Activated naive CD4-positive, alpha-beta T cell treated with anti-CD3 and anti-CD28 coated beads, Interleukin-2, amount 50 U/mL, for 24 hours (primary cell): ENCODE results near the gene HEMGN.
"Not testable (repeated sequence)": the region's sequence is repeated elsewhere in the genome, so short reads cannot be mapped to it uniquely, and the experiment has no call there.

Source experiments
- H3K27ac Mint-ChIP-seq: one replicate; pipeline ENCODE4 v1.8.0; 2021; ENCODE audit warnings: mild to moderate bottlenecking, mixed read lengths
- H3K27me3 Mint-ChIP-seq: one replicate; pipeline ENCODE4 v1.8.0; 2021; ENCODE audit warnings: mixed read lengths
- H3K36me3 Mint-ChIP-seq: one replicate; pipeline ENCODE4 v1.8.0; 2021; ENCODE audit warnings: mixed read lengths
- H3K4me1 Mint-ChIP-seq: one replicate; pipeline ENCODE4 v1.8.0; 2021; ENCODE audit warnings: mixed read lengths
- H3K4me3 Mint-ChIP-seq: one replicate; pipeline ENCODE4 v1.8.0; 2021; ENCODE audit warnings: mild to moderate bottlenecking, mixed read lengths
- H3K9me3 Mint-ChIP-seq: one replicate; pipeline ENCODE4 v1.8.0; 2021; ENCODE audit warnings: mixed read lengths

Gene HEMGN

DNA sequence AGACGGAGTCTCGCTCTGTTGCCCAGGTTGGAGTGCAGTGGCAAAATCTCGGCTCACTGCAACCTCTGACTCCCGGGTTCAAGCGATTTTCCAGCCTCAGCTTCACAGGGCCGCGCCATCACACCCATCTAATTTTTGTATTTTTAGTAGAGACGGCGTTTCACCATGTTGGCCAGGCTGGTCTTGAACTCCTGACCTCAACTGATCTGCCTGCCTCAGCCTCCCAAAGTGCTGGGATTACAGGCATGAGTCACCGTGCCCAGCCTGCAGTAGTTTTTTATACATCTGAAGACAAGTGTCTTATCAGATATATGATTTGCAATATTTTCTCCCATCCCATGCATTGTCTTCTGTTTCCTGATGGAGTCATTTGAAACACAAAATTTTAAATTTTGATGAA is 38.7 kb upstream of the HEMGN start:
- H3K36me3 Mint-ChIP-seq, H3K27me3 Mint-ChIP-seq, H3K4me3 Mint-ChIP-seq, H3K27ac Mint-ChIP-seq, H3K9me3 Mint-ChIP-seq: not testable (repeated sequence)
- H3K4me1 Mint-ChIP-seq: peaks cover 32% of the 10 kb centered on the region

DNA sequence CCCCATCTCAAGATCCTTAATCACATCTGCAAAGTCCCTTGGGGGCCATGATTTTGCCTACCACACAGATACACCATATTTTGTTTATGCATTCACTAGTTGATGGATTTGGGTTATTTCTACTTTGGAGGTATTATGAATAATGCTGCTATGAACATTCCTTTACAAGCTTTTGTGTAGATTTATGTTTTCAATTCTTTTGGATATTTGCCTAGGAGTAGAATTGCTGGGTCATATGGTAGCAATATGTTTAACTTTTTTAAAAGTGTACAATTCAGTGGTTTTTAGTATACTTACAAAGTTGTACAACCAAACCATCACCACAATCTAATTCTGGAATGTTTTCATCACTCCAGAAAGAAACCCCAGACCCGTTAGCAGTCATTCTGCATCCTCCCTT is 37.4 kb upstream of the HEMGN start:
- Mint-ChIP-seq H3K36me3 (peaks cover 2% of the 10 kb centered on the region), H3K27ac (no peak overlapping the region), H3K4me1 (peaks cover 23% of the 10 kb centered on the region), H3K9me3 (no peaks in the 10 kb centered on the region), H3K27me3 (no peaks in the 10 kb centered on the region), H3K4me3 (no peak overlapping the region)

GRCh38 chr9:97972753-97973152 is 34.8 kb upstream of the HEMGN start:
- H3K36me3 Mint-ChIP-seq: peaks cover 2% of the 10 kb centered on the region
- no peak overlapping the region for H3K27ac Mint-ChIP-seq
- H3K9me3 Mint-ChIP-seq: no peaks in the 10 kb centered on the region
- peaks cover 6% of the 10 kb centered on the region for H3K4me1 Mint-ChIP-seq
- no peaks in the 10 kb centered on the region for H3K27me3 Mint-ChIP-seq
- H3K4me3 Mint-ChIP-seq: no peak overlapping the region

DNA sequence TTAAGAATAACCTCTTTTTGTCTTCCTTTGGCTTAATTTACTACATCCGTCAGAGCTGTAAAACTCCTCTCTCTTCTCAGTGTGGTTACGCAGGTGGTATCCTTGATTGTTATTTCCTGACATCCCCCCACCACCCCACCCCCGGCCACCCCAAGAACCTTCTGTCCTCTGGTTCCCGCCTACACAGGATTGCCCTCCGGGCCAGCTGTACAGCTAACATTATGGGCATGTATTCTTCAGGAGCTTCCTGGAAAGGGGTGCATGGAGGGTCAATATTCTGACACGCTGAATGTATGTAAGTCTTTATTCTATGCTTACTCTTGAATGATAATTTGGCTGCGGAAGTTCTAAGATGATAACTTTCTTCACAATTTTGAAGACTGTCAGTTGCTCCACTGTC is 32.2 kb upstream of the HEMGN start:
- Mint-ChIP-seq H3K4me1 (peaks cover 6% of the 10 kb centered on the region), H3K4me3 (peak overlapping the region; percentile 26), H3K36me3 (peaks cover 1% of the 10 kb centered on the region), H3K9me3 (no peaks in the 10 kb centered on the region), H3K27me3 (no peaks in the 10 kb centered on the region), H3K27ac (no peak overlapping the region)

DNA sequence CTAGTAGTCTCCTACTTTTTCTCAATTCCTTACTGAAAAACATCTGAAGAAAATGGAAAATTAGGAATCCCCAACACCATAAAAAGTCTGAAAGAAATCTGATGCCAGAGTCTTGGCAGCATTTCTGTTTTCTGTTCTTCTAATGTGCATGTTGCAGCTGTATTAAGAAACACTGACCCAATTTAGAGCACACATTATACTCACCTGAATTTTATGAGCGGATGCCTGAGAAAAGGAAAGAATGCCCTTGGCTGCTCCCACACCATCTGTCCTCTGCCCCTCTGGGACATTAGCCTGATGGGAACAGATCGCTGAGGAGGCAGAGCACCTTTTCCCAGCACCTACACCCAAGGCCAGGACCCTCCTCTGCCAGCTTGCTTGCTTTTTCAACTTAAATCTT is 31.0 kb upstream of the HEMGN start:
- Mint-ChIP-seq H3K27me3 (no peaks in the 10 kb centered on the region), H3K4me1 (peaks cover 6% of the 10 kb centered on the region), H3K36me3 (no peaks in the 10 kb centered on the region), H3K27ac (no peak overlapping the region), H3K9me3 (no peaks in the 10 kb centered on the region), H3K4me3 (no peak overlapping the region)

- no peak overlapping the region for H3K4me3 Mint-ChIP-seq
- no peaks in the 10 kb centered on the region for H3K9me3 Mint-ChIP-seq
- H3K36me3 Mint-ChIP-seq: no peaks in the 10 kb centered on the region
Measured at GRCh38 chr9:97966493-97966892, 28.5 kb upstream of the HEMGN start.

DNA sequence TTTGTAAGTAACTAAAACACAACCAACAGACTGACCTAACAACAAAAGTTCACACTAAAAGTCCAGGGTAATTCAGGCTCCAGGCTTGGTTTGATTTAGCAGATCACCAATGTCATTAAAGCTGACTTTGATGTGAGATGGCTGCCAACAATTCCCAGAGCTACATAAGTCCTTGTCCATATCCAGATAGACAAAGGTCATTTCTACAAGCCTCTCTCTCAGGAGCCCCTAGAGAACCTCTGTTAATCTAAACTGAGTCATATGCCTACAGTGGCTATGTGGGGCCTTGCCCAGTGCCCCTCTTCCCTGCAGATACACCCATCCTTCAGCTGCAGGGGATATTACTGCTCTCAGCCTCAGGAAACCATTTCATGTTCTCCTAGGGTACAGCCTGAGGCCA is 26.9 kb upstream of the HEMGN start:
- H3K4me3 Mint-ChIP-seq: no peak overlapping the region
- H3K27ac Mint-ChIP-seq: no peak overlapping the region
- H3K27me3 Mint-ChIP-seq: no peaks in the 10 kb centered on the region
- no peaks in the 10 kb centered on the region for H3K4me1 Mint-ChIP-seq
- H3K9me3 Mint-ChIP-seq: no peaks in the 10 kb centered on the region
- no peaks in the 10 kb centered on the region for H3K36me3 Mint-ChIP-seq

More at GRCh38 chr9:97966493-97966892, 28.5 kb upstream of the HEMGN start:
- no peak overlapping the region for H3K27ac Mint-ChIP-seq
- peaks cover 6% of the 10 kb centered on the region for H3K4me1 Mint-ChIP-seq
- no peaks in the 10 kb centered on the region for H3K27me3 Mint-ChIP-seq

- no peaks in the 10 kb centered on the region for H3K9me3 Mint-ChIP-seq
- no peak overlapping the region for H3K27ac Mint-ChIP-seq
Measured at GRCh38 chr9:97963232-97963631, 25.3 kb upstream of the HEMGN start.

DNA sequence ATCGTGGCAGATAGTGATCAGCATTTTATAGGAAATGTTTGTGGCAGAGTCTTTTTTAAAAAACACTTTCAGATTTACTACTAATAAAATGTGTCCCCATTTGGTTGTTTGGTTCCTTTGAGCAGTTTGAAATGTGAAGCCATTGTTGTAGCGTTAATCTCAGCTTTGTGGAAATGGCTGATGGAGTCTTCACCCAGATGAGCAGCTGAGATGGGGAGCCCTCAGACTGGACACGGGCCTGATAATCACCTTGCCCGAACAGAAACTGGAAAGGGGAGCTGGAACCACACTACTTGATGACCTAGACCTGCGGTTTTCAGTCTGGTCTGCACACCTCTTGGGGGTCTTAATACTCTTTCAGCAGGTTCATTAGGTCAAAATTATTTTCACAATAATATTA is 24.6 kb upstream of the HEMGN start:
- H3K4me1 Mint-ChIP-seq: no peaks in the 10 kb centered on the region
- H3K4me3 Mint-ChIP-seq: no peak overlapping the region
- no peaks in the 10 kb centered on the region for H3K9me3 Mint-ChIP-seq
- H3K36me3 Mint-ChIP-seq: no peaks in the 10 kb centered on the region
- no peaks in the 10 kb centered on the region for H3K27me3 Mint-ChIP-seq
- no peak overlapping the region for H3K27ac Mint-ChIP-seq

More at GRCh38 chr9:97963232-97963631, 25.3 kb upstream of the HEMGN start:
- no peak overlapping the region for H3K4me3 Mint-ChIP-seq
- H3K36me3 Mint-ChIP-seq: no peaks in the 10 kb centered on the region
- no peaks in the 10 kb centered on the region for H3K4me1 Mint-ChIP-seq
- H3K27me3 Mint-ChIP-seq: no peaks in the 10 kb centered on the region

DNA sequence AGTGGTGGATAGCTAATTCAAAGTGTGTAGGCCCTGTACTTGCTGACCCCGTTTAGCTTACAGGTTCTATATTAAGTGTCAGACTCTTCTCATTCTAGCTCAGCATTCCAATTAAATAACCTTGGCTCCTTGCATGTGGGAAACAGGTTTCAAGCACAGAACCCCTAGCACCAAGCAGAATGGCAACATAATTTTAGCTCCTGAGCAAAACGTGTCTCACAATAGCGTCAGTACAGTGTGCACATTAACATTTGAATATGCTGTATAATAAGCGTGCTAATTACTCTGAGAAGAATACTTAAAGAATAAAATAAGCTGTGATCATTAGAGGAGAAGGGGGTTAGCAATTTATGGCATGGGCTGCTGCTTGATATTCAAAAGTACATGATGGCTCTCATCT is 24.2 kb upstream of the HEMGN start:
- no peaks in the 10 kb centered on the region for H3K36me3 Mint-ChIP-seq
- H3K4me3 Mint-ChIP-seq: no peak overlapping the region
- no peak overlapping the region for H3K27ac Mint-ChIP-seq
- H3K27me3 Mint-ChIP-seq: no peaks in the 10 kb centered on the region
- no peaks in the 10 kb centered on the region for H3K9me3 Mint-ChIP-seq
- H3K4me1 Mint-ChIP-seq: no peaks in the 10 kb centered on the region

GRCh38 chr9:97961361-97961760 is 23.4 kb upstream of the HEMGN start:
- Mint-ChIP-seq H3K9me3 (no peaks in the 10 kb centered on the region), H3K36me3 (no peaks in the 10 kb centered on the region), H3K4me3 (no peak overlapping the region), H3K4me1 (no peaks in the 10 kb centered on the region), H3K27ac (no peak overlapping the region), H3K27me3 (no peaks in the 10 kb centered on the region)

GRCh38 chr9:97960678-97961328 is 22.8 kb upstream of the HEMGN start:
- not testable (repeated sequence) for H3K4me3 Mint-ChIP-seq

DNA sequence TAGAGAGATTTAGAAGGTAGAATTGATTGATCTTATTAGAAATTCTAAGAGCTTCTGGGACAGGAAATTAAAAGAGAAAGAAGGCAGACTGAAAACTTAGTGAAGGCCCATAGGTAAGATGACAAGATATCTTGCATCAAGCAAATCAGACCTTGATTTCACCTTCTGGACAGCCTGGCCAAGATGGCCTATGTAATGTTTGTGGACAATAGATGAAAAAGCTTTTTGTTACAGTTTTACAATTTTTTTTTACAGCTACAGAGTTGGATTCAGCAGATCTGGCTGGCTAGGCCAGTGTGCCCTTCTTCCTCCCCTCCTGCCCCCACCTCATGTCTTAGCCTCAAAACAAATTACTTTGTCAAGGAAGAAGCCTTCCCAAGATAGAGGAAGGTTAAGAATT is 21.6 kb upstream of the HEMGN start:
- H3K36me3 Mint-ChIP-seq: no peaks in the 10 kb centered on the region
- H3K4me3 Mint-ChIP-seq: no peak overlapping the region
- no peak overlapping the region for H3K27ac Mint-ChIP-seq
- no peaks in the 10 kb centered on the region for H3K4me1 Mint-ChIP-seq
- no peaks in the 10 kb centered on the region for H3K9me3 Mint-ChIP-seq
- no peaks in the 10 kb centered on the region for H3K27me3 Mint-ChIP-seq

More at GRCh38 chr9:97960678-97961328, 22.8 kb upstream of the HEMGN start:
- not testable (repeated sequence) for H3K9me3 Mint-ChIP-seq, H3K36me3 Mint-ChIP-seq, H3K4me1 Mint-ChIP-seq, H3K27ac Mint-ChIP-seq, H3K27me3 Mint-ChIP-seq

GRCh38 chr9:97958812-97959511 is 21.0 kb upstream of the HEMGN start:
- H3K36me3 Mint-ChIP-seq: no peaks in the 10 kb centered on the region
- H3K9me3 Mint-ChIP-seq: no peaks in the 10 kb centered on the region
- no peaks in the 10 kb centered on the region for H3K27me3 Mint-ChIP-seq
- H3K4me3 Mint-ChIP-seq: no peak overlapping the region
- no peak overlapping the region for H3K27ac Mint-ChIP-seq
- H3K4me1 Mint-ChIP-seq: no peaks in the 10 kb centered on the region

DNA sequence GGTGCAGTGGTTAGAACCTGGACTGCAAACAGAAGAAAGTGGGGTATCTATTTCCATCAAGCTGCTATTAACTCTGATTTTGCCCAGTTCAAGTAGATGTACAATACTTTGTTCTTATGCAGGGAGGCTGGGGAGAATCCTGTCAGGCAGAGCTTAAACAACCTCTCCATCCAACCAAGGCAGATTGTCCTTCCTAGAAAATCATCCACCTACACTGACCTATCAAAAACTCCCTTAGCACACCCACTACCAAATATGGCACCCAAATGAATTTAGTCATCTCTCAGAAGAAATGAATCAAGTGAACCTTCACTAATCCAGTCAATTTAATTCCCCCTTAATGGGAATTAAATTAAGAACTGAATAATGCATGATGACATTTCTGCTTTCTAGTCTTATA is 18.4 kb upstream of the HEMGN start:
- Mint-ChIP-seq H3K4me3 (no peak overlapping the region), H3K27ac (peak overlapping the region; percentile 65), H3K9me3 (no peaks in the 10 kb centered on the region), H3K36me3 (no peaks in the 10 kb centered on the region), H3K4me1 (peaks cover 2% of the 10 kb centered on the region), H3K27me3 (no peaks in the 10 kb centered on the region)

DNA sequence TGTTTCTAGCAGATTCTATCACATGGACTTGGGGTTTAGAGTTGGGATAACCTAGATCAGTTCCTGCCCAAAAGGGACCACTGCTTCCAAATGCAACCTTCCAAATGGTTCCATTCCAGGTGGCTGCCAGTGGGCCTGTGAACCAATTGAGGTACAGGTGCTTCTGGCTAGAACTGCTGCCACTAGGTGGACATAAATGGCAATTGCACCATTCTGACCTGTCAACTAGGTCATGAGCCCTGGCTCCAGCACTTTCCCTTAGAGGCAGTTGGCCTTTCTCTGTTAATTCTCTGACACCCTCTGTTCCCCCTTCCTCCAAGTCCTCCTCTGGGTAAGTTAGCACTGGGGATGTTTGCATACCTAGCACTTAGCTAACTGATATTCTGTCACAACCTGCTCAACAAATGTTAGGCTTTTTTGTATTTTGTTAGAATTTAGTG is 16.6 kb upstream of the HEMGN start:
- Mint-ChIP-seq H3K4me3 (no peak overlapping the region), H3K27me3 (no peaks in the 10 kb centered on the region), H3K4me1 (peaks cover 3% of the 10 kb centered on the region), H3K27ac (no peak overlapping the region), H3K36me3 (no peaks in the 10 kb centered on the region), H3K9me3 (no peaks in the 10 kb centered on the region)

DNA sequence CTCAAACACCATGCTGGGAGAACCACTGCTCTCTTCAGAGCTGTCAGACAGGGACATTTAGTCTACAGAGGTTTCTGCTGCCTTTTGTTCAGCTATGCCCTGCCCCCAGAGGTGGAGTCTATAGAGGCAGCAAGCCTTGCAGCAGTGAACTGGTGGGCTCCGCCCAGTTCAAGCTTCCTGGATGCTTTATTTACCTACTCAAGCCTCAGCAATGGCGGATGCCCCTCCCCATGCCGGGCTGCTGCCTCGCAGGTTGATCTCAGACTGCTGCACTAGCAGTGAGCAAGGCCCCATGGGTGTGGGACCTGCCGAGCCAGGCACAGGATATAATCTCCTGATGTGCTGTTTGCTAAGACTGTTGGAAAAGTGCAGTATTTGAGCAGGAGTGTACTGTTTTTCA is 12.9 kb upstream of the HEMGN start:
- H3K36me3 Mint-ChIP-seq, H3K4me3 Mint-ChIP-seq, H3K27me3 Mint-ChIP-seq, H3K9me3 Mint-ChIP-seq, H3K27ac Mint-ChIP-seq, H3K4me1 Mint-ChIP-seq: not testable (repeated sequence)
